Breast epithelium (tissue), 4 donors: ENCODE measurements around the gene CDH4. TPM values are rescaled to one million over a fixed set of nuclear protein-coding genes. Genes with fewer than 3 reads are reported as not detected.

Experiments
- DNase-seq, 2 donors: peaks; one replicate each; pipeline ENCODE4 v3.0.0-alpha.2; 2019; ENCODE audit warnings: low spot score in 2 of 2
- H3K27ac ChIP-seq, 2 donors: fragments of 200-600 bp; sonication (generic) in 1 of 2; one replicate each; pipeline ENCODE4 v1.5.1; 2016 to 2019; ENCODE audit warnings: mild to moderate bottlenecking in 1 of 2
- H3K27me3 ChIP-seq, 2 donors: fragments of 200-600 bp; sonication (generic) in 1 of 2; one replicate each; pipeline versions ENCODE4 v1.5.1 to v1.6.0; 2017 to 2019; ENCODE audit warnings: control low read depth in 1 of 2, mild to moderate bottlenecking in 1 of 2
- H3K36me3 ChIP-seq: fragments of 200-600 bp; one replicate; pipeline ENCODE4 v1.5.1; 2019
- H3K4me1 ChIP-seq, 2 donors: fragments of 200-600 bp; sonication (generic); one replicate each; pipeline ENCODE4 v1.5.1; 2016 to 2019; ENCODE audit warnings: control low read depth in 1 of 2
- H3K4me3 ChIP-seq, 3 donors: fragments of 200-600 bp; sonication (generic); 1 replicate in 2 of 3; 2 replicates in 1 of 3; pipeline ENCODE4 v1.5.1; 2016 to 2019; ENCODE audit warnings: mild to moderate bottlenecking in 3 of 3, moderate library complexity in 2 of 3
- H3K9me3 ChIP-seq, 2 donors: fragments of 200-600 bp; sonication (generic) in 1 of 2; one replicate each; pipeline ENCODE4 v1.5.1; 2016 to 2019; ENCODE audit warnings: control low read depth in 1 of 2
- CTCF ChIP-seq, 3 donors: fragments of 450-650 bp; IDR thresholded peaks; one replicate each; pipeline ENCODE4 v1.5.1; 2016 to 2017; ENCODE audit warnings: antibody characterized with exemption in 3 of 3, mild to moderate bottlenecking in 3 of 3, moderate library complexity in 3 of 3
- POLR2A ChIP-seq: fragments of 450-650 bp; IDR thresholded peaks from one replicate; pipeline ENCODE4 v1.6.1; 2016; ENCODE audit warnings: antibody characterized with exemption, mild to moderate bottlenecking, moderate library complexity
- POLR2AphosphoS5 ChIP-seq, 3 donors: sonication (generic); formaldehyde crosslinking; IDR thresholded peaks; one replicate each; pipeline ENCODE4 v1.6.1; 2017; ENCODE audit warnings: antibody characterized with exemption in 3 of 3
- intact Hi-C: fragments of 100-400 bp; cut with DNase I; formaldehyde crosslinking; loops from one replicate; pipeline ENCODE4 v1.15.1; 2023; ENCODE audit warnings: low total_unique reads
- total RNA-seq, 3 donors: library from RNA; depleted of rRNA; stranded (reverse); fragments of >200 nt; gene quantifications; one replicate each; pipeline ENCODE4 v1.1.0, GENCODE V29; 2016

Gene CDH4
- total RNA-seq, 3 donors from 2014 or later, result under 0.01 TPM; not detected in 2

- intact Hi-C loops, result no loop called here
- no peaks in the 10 kb centered on the region for H3K4me1 ChIP-seq
Measured at GRCh38 chr20:61321481-61321880, 69.4 kb downstream of the CDH4 start.

GRCh38 chr20:61322151-61322865 is 70.2 kb downstream of the CDH4 start:
- no peak for DNase-seq

More at GRCh38 chr20:61321481-61321880, 69.4 kb downstream of the CDH4 start:
- H3K36me3 ChIP-seq, result no peaks in the 10 kb centered on the region
- no peak for DNase-seq
- no peak overlapping the region for H3K4me3 ChIP-seq
- no peaks in the 10 kb centered on the region for H3K9me3 ChIP-seq
- TF ChIP-seq POLR2A, result no peak
- TF ChIP-seq POLR2AphosphoS5 (IDR thresholded peaks at IDR 0.05), result no peak
- TF ChIP-seq CTCF (IDR thresholded peaks at IDR 0.05), result no peak
- no peak overlapping the region for H3K27ac ChIP-seq
- H3K27me3 ChIP-seq, result peaks cover 0 to 3% of the 10 kb centered on the region in 2 donors

GRCh38 chr20:61324906-61325305 is 72.8 kb downstream of the CDH4 start:
- intact Hi-C loops, result no loop called here

More at GRCh38 chr20:61322151-61322865, 70.2 kb downstream of the CDH4 start:
- no peak for TF ChIP-seq POLR2AphosphoS5 (IDR thresholded peaks at IDR 0.05)
- TF ChIP-seq CTCF (IDR thresholded peaks at IDR 0.05), result no peak
- no peak for TF ChIP-seq POLR2A
- Histone ChIP-seq H3K36me3 (no peaks in the 10 kb centered on the region), H3K9me3 (no peaks in the 10 kb centered on the region), H3K4me1 (no peaks in the 10 kb centered on the region), H3K27ac (no peak overlapping the region), H3K27me3 (peaks cover 0 to 3% of the 10 kb centered on the region in 2 donors), H3K4me3 (no peak overlapping the region)
- intact Hi-C loops, result no loop called here

GRCh38 chr20:61325718-61326117 is 73.7 kb downstream of the CDH4 start:
- Histone ChIP-seq H3K9me3 (no peaks in the 10 kb centered on the region), H3K4me3 (no peak overlapping the region), H3K27ac (no peak overlapping the region), H3K27me3 (peaks cover 0 to 3% of the 10 kb centered on the region in 2 donors), H3K4me1 (no peaks in the 10 kb centered on the region), H3K36me3 (no peaks in the 10 kb centered on the region)
- intact Hi-C loops, result no loop called here
- TF ChIP-seq CTCF (IDR thresholded peaks at IDR 0.05) (no peak), POLR2AphosphoS5 (IDR thresholded peaks at IDR 0.05) (no peak), POLR2A (no peak)
- no peak for DNase-seq

More at GRCh38 chr20:61324906-61325305, 72.8 kb downstream of the CDH4 start:
- H3K4me1 ChIP-seq, result no peaks in the 10 kb centered on the region
- no peak for DNase-seq
- no peak overlapping the region for H3K4me3 ChIP-seq
- H3K36me3 ChIP-seq, result no peaks in the 10 kb centered on the region
- H3K27me3 ChIP-seq, result peaks cover 0 to 3% of the 10 kb centered on the region in 2 donors
- no peaks in the 10 kb centered on the region for H3K9me3 ChIP-seq
- H3K27ac ChIP-seq, result no peak overlapping the region
- TF ChIP-seq POLR2A, result no peak
- TF ChIP-seq CTCF (IDR thresholded peaks at IDR 0.05), result no peak
- TF ChIP-seq POLR2AphosphoS5 (IDR thresholded peaks at IDR 0.05), result no peak

- Histone ChIP-seq H3K27ac (no peak overlapping the region), H3K4me3 (no peak overlapping the region), H3K9me3 (no peaks in the 10 kb centered on the region), H3K36me3 (no peaks in the 10 kb centered on the region), H3K4me1 (no peaks in the 10 kb centered on the region), H3K27me3 (no peaks in the 10 kb centered on the region)
- intact Hi-C loops, result no loop called here
- TF ChIP-seq POLR2AphosphoS5 (IDR thresholded peaks at IDR 0.05), result no peak
- no peak for TF ChIP-seq CTCF (IDR thresholded peaks at IDR 0.05)
- no peak for TF ChIP-seq POLR2A
- DNase-seq, result no peak
Measured at GRCh38 chr20:61328911-61329558, 77.0 kb downstream of the CDH4 start.
